SH-SY5Y (cell line): Measurements from ENCODE around the gene PLCB3.

Source experiments
- GATA2 ChIP-seq: IDR thresholded peaks from 2 replicates; pipeline ENCODE4 v1.6.1; 2011; ENCODE audit warnings: mild to moderate bottlenecking, low read depth, low read length
- GATA3 ChIP-seq: IDR thresholded peaks from 2 replicates; pipeline ENCODE4 v1.6.1; 2011; ENCODE audit warnings: low read depth, mild to moderate bottlenecking, low read length, moderate library complexity

PLCB3 gene

GRCh38 chr11:64258946-64259532 is 7.7 kb downstream of the PLCB3 start:
- TF ChIP-seq GATA3 (no peak), GATA2 (no peak)

DNA sequence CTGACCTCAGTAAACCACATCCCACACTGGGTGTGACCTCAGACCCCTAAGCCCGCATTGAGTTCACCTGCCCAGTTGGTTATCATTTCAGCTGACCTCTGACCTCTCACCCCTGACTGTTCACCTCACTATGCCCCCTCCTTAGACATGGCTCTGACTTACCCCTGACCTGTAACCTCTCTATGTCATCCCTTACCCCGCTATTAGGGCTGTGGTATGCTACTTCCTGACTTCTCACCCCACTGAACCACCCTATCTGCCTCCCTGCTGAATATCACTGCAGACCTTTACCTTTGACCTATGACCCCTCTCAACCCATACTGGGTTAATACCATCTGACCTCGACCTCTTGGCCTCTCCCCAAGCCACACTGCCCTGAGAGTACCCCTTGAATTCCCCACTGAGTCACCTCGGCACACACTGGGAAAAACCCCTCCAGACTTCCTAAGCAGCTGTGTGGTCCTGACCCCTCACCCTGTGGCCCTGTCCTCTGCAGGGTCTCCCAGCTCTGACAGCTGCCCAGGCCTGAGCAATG is 8.3 kb downstream of the PLCB3 start:
- TF ChIP-seq GATA3 = no peak
- TF ChIP-seq GATA2 = no peak

DNA sequence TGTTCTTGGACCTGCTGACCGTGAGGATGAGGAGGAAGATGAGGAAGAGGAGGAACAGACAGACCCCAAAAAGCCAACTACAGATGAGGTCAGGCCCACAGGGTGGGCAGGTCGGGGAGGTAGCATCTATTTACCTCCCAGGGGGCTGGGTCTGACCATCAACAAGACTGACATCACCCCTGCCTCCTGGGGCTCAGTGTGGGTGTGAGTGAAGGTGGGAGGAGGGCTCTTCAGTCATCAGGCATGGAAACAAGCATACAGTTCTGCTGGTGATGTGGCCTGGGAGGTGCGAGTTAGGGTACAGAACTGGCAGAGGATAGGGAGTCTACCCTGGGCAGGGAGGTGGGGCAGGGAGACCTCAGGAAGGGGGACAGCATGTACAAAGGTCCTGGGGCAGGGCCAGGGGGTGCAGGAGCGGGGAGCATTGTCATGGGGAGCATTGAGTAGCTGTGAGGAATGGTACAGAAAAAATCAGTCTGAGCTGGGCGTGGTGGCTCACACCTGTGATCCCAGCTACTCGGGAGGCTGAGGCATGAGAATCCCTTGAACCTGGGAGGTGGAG is 8.9 kb downstream of the PLCB3 start:
- TF ChIP-seq GATA2 (no peak), GATA3 (no peak)

GRCh38 chr11:64261556-64262080 is 10.3 kb downstream of the PLCB3 start:
- TF ChIP-seq GATA3 = no peak
- TF ChIP-seq GATA2 = no peak

GRCh38 chr11:64262271-64263002 is 11.1 kb downstream of the PLCB3 start:
- no peak for TF ChIP-seq GATA3
- TF ChIP-seq GATA2 = no peak

GRCh38 chr11:64263021-64263946 is 12.0 kb downstream of the PLCB3 start:
- no peak for TF ChIP-seq GATA2
- no peak for TF ChIP-seq GATA3

DNA sequence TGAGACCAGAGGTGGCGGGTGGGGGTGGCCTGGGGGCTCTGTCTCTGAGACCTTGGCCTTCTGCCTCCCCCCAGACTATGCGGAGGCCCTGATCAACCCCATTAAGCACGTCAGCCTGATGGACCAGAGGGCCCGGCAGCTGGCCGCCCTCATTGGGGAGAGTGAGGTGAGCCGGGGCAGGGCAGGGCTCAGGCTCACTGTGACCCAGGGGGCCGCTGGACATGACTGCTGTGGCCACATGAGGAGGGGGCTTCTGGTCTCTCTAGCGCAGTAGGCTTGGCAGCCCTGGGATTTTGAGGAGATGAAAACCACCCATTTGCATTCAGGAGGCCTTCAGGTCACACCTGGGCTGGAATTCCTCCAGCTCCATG is 12.6 kb downstream of the PLCB3 start:
- TF ChIP-seq GATA2 = no peak
- no peak for TF ChIP-seq GATA3

DNA sequence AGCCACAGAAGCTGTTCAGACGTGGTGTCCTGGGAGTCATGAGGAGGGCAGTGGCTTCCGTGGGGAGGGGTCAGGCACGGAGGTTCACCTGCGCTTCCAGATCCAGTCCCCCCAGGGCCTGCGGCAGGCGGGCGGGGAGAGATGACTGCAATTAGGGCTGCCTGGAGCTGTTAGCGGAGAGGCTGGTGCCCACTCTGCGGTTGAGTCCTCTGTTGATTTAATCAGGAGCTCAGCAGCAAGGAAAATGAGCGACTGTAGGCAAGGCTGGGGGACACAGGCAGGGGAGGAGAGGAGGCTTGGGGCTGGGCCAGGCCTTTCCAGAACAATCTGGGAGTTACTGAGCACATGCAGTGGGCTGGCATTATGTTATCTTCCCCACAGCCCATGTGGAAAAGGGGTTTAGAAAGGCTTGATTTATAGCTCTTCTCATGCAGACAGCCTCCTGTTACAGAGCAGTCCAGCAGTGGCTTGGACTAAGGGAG is 13.1 kb downstream of the PLCB3 start:
- TF ChIP-seq GATA3 = no peak
- TF ChIP-seq GATA2 = peak; percentile 93

- TF ChIP-seq GATA3 = no peak
- TF ChIP-seq GATA2 = no peak
Observed at GRCh38 chr11:64265176-64266160, 14.1 kb downstream of the PLCB3 start.

GRCh38 chr11:64266339-64266738 is 15.0 kb downstream of the PLCB3 start:
- no peak for TF ChIP-seq GATA2
- no peak for TF ChIP-seq GATA3

DNA sequence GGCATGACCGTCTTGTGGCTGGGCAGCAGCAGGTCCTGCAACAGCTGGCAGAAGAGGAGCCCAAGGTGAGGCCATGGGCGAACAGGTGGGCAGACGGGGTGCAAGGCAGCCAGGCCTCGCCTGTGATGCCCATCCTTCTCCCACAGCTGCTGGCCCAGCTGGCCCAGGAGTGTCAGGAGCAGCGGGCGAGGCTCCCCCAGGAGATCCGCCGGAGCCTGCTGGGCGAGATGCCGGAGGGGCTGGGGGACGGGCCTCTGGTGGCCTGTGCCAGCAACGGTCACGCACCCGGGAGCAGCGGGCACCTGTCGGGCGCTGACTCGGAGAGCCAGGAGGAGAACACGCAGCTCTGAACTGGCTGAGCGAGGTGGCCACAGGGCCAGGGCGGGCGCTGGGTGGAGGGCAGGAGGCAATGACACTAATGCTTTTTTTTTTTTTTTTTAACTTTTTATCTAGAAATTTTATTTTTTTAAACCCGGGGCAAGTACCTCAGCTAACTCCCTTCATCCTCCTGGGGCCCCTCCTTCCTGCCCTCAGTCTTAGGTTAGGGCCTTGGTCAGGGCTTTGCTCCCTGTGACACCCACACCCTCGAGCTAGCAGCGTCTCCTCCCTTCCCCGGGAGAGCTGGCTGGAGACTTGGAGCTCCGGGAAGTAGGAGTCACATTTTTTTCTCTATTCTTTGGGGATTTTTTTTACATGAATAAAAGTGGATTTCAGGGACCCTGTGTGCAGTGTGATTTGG is 16.0 kb downstream of the PLCB3 start:
- TF ChIP-seq GATA2 (no peak), GATA3 (no peak)

GRCh38 chr11:64268025-64268892 is 16.9 kb downstream of the PLCB3 start:
- TF ChIP-seq GATA2 = peak; percentile 96
- no peak for TF ChIP-seq GATA3
